B cell (primary cell): ENCODE data around the gene AKR1C3.
"Not testable (repeated sequence)": the region's sequence is repeated elsewhere in the genome, so short reads cannot be mapped to it uniquely, and the experiment has no call there.

ENCODE experiments used
- CTCF ChIP-seq: fragments of 200-600 bp; IDR thresholded peaks from one replicate; pipeline ENCODE4 v1.8.0; 2022; ENCODE audit warnings: antibody characterized with exemption, mild to moderate bottlenecking
- EZH2 ChIP-seq: IDR thresholded peaks from 2 replicates; pipeline ENCODE4 v1.6.1; 2012; ENCODE audit warnings: borderline replicate concordance, low read depth, mild to moderate bottlenecking, moderate library complexity, low read length; ENCODE audit not compliant: insufficient read depth, poor library complexity, severe bottlenecking

GRCh38 chr10:5054831-5055230 is 39.4 kb upstream of the AKR1C3 start:
- not testable (repeated sequence) for TF ChIP-seq CTCF, EZH2
